Measurements from ENCODE around the gene CNIH4.
"Not testable (repeated sequence)": the region's sequence is repeated elsewhere in the genome, so short reads cannot be mapped to it uniquely, and the experiment has no call there.

The CNIH4 gene

GRCh38 chr1:224349716-224350115 lies 7.0 kb upstream of the CNIH4 start:
- not testable (repeated sequence) for DNase-seq

DNA sequence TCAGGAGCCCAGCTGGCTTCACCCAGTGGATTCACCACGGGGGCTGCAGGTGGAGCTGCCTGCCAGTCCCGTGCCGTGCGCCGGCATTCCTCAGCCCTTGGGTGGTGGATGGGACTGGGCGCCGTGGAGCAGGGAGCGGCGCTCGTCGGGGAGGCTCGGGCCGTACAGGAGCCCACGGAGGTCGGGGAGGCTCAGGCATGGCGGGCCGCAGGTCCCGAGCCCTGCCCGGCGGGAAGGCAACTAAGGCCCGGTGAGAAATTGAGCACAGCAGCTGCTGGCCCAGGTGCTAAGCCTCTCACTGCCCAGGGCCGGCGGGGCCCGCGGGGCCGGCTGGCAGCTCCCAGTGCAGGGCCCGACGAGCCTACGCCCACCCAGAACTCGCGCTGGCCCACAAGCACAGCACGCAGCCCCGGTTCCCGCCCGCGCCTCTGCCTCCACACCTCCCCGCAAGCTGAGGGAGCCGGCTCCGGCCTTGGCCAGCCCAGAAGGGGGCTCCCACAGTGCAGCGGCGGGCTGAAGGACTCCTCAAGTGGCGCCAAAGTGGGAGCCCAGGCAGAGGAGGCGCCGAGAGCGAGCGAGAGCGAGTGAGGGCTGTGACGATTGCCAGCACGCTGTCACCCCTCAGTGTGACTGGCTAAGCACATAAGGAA lies 4.1 kb upstream of the CNIH4 start:
- DNase-seq, result not testable (repeated sequence)

DNA sequence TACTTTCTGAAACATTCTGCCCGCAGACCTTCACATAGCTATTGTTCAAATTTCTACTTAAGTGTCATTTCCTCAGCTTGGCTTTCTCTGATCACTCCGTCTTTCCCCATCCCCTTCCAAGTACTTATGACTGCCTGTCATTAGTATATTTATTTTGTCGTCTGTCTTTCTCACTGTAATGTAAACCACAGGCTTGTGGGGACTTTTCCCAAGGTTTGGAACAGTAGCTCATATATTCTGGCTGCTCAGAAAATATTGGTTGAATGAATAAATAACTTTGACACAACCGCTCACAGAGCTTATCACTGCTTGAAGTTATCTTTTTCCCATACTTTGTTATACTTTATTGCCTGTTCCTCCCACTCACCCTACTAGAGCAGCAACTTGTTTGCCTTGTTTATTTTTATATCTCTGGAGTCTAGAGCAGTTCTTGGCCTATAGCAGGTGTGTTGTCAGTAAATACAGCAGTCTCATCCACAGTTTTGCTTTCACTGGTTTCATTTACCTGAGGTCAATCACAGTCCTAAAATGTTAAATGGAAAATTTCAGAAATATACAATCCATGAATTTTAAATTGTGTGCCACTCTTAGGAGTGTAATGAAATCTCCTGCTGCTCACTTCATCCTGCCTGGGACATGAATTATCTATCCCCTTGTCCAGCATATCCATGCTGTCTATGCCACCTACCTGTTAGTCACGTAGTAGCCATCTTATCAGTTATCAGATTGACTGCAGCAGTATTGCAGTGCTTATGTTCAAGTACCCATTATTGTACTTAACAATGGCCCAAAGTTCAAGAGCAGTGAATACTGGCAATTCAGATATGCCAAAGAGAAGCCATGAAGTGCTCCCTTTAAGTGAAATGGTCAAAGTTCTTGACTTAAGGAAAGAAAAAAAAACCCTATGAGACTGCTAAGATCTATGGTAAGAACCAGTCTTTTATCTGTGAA lies 2.4 kb upstream of the CNIH4 start:
- DNase-seq, result no peak

GRCh38 chr1:224357626-224358124 lies 996 bp downstream of the CNIH4 start:
- DNase-seq, result no peak

GRCh38 chr1:224358237-224358636 lies 1.6 kb downstream of the CNIH4 start:
- DNase-seq, result no peak

GRCh38 chr1:224359207-224359606 lies 2.5 kb downstream of the CNIH4 start:
- no peak for DNase-seq

DNA sequence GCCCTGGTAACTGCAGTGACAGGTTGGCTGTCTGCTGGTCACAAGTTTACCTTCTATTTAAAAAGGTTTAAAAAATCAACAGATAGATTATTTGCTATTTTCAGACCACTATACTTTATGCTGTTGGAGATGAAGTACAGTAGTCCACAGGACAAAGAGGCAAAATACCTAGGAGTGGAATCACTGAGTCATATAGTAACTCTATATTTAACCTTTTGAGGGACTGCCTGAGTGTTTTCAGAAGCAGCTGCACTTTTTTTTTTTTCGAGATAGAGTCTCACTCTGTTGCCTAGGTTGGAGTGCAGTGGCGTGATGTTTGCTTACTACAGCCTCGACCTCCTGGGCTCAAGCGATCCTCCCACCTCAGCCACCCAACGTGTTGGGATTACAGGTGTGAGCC lies 11.7 kb downstream of the CNIH4 start:
- DNase-seq, result peak; percentile 54

DNA sequence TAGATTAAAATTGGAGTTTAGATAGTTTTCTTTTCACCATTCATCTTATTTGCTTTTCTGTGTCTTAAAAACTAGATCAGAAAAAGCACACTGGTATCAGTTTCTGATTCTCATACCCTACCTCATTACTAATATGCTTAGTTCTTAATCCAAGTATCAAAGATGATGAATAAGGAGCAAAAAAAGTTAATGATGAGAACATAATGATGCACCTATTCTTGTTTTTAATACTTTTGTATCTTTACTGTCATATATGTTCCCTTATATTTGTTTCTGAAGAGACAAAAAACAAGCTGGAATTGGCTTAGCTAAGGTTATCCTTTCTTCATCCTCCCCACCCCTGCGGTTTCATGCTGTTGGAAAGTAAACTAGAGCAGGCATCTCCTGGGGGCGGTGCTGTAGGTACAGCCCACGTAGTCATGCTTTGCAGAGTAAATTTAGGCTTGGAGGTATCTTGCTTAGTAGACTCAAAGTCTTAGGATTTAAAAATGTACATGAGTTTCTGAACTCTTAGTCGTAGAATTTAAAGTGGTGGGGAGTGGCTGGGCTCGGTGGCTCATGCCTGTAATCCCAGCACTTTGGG lies 16.4 kb downstream of the CNIH4 start:
- no peak for DNase-seq

- DNase-seq, result peak; percentile 40
These were observed 18.4 kb downstream of the CNIH4 start for GRCh38 chr1:224375059-224375458.

- DNase-seq, result peak; percentile 83
These were observed 21.0 kb downstream of the CNIH4 start for GRCh38 chr1:224377676-224378006.

DNA sequence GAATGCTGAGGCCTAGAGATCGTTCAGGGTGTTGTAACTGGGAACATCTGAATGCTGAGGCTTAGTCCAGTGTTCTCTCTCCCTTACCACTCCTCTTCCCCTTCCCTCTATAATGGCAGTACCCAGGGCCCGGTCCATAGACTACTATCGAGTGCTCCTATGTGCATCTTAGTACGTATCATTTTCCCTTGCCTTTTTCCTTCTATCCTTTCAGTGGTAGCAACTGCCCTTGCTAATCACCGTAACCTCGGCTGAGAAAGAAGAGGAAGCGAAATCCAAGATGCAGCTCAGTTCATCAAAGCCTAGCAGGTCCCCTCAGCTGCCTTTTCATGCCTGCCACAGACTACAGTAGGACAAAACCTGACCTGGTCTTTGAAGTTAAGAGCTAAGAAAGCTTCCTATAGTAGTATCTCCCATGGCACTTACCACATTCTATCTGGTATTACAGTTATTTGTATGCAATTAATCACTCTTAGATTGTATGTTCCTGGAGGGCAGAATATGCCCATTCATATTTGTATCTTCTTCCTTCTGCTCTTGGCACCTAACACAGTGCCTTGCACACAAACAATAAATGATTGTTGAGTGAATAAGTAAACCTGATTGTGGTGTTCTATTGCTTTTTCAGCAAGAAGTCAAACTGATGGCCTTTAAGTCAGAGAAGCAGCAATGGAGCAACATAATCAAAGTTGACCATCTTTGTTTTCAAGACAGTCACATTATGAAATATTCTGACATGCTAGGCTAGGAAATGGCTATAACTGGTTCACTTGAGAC lies 22.4 kb downstream of the CNIH4 start:
- DNase-seq, result no peak

DNA sequence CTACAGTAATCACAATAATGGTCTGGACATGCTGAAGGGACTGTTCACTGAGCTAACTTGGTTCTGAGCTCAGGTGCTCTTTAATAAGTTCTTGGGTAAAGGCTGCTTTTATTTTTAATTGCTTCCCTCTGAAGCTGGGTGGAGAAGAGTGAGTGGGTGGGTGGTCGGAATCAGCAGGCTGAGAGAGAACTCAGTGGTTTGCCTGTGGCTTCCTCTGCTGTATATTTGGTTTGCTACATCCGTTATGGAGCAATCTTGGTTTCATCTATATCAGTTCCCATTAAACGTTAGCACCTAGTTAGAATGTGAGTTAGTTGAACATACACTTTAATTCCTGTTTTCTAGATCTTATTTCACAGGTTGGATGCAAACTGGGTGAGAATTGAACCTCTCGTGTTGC lies 23.3 kb downstream of the CNIH4 start:
- peak; percentile 83 for DNase-seq

- peak; percentile 38 for DNase-seq
These were observed 25.3 kb downstream of the CNIH4 start for GRCh38 chr1:224381880-224382548.

DNA sequence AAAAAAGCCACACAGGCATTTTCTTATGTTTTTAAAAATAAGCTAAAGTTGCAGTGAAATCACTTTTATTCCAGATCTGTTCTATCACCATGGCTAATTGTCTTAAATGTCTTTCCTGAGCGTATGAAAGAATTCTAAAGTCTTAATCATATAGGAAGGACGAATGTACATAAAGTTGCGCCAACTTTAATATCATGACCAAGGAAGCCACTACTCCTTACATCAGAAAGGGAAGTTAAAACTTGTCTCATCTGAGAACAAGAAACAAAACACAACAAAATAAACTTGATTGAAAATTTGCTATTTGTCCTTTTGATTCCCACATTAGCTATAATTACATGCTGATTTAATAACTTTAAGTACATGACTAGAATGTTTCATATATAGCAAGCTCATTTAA lies 26.5 kb downstream of the CNIH4 start:
- DNase-seq, result no peak

DNA sequence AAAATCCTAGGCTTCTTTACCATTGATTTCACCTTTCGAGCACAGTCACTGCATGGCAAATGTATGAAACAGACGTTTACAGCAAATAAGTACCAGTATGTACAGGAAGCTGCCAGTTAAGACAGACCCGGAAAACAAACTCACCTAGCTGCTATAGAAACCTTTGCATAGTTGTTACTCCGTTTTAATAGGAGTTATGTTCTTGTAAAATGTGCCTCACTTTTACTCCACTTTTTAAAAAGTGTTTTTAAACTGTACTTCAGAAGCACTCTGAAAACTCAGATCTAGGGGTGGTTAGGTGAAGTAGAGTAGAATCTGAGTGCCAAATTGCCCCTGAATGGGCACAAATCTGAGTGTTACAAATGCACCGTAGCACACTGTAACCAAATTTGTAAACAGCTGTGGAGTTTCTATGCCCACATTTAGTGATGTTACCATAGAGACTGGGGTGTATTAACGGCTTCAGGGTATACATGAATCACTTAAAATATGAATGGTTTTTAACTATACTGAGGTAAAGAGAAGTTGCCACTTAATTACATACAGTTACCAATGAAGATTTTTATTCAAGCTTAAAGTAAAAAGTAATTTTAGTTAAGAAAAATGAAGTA lies 30.7 kb downstream of the CNIH4 start:
- DNase-seq, result no peak

DNA sequence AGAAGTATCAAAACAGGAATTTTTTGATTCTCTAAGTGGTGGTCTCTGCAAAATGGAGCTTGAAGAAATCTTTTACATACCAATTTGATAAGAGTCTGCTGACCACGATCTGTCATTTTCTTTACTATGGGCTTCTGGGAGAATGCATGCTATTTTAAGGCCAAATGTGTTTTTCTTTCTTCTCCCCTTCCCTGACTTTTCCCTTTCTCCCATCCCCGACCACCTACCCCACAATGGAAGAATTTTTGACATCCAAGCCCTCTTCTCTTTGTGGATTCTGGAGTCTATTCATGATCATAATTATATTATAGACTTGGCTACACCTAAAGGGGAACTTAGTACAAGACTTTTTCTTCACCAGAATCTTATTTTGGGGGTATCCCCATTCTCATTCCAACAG lies 31.3 kb downstream of the CNIH4 start:
- DNase-seq, result no peak

DNA sequence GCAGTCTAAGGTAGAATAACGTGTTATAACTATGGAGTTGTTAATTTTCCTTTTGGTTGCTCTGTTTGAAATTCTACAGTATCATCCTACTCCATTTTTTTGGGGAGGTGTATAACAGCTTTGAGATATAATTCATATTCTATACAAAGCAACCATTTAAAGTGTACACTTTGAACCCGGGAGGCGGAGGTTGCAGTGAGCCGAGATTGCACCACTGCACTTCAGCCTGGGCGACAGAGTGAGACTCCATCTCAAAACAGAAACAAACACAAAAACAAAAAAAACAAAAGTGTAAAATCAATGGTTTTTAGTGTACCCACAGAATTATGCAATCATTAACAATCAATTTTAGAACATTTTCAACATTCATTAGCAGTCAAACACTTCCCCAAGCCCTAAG lies 33.8 kb downstream of the CNIH4 start:
- DNase-seq, result no peak

DNA sequence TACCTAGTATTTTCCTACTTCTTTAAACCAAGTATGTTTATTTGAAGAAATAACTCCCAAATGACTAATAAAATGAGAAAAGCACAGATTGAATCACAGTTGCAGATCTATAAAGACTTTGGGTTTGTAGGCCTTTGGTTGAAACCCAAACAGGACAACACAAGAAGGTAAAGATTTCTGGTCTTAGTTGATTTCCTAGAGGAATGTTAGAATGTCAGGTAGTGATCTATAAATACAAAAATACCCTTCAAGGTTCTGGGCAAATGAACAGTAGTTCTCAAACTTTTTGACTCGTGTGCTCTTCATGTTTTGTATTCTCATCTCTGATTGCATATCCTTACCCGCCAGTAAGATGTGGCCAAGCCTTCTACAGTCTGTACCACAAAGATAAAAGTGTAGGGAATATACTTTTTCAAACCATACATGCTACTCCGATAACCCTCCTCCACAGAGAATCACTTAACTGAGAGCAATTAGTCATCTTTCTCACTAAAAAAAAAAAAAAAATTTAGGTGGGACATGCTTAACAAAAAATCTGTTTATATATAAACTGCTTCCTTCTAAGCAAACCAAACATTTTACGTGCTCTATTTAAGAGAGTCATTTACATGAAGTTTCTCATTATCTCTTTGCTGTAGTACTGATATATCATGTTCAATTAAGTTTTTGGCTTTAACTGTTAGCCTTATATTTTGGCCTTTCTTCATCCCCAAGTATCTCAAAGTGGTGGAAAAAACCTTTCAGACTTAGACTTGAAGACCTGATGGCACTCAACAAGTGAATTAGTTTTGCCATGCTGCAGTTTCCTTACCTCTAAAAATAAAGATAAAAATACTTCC lies 36.0 kb downstream of the CNIH4 start:
- no peak for DNase-seq

GRCh38 chr1:224393294-224393693 lies 36.6 kb downstream of the CNIH4 start:
- no peak for DNase-seq

- DNase-seq, result no peak
These were observed 43.2 kb downstream of the CNIH4 start for GRCh38 chr1:224399887-224400286.

DNA sequence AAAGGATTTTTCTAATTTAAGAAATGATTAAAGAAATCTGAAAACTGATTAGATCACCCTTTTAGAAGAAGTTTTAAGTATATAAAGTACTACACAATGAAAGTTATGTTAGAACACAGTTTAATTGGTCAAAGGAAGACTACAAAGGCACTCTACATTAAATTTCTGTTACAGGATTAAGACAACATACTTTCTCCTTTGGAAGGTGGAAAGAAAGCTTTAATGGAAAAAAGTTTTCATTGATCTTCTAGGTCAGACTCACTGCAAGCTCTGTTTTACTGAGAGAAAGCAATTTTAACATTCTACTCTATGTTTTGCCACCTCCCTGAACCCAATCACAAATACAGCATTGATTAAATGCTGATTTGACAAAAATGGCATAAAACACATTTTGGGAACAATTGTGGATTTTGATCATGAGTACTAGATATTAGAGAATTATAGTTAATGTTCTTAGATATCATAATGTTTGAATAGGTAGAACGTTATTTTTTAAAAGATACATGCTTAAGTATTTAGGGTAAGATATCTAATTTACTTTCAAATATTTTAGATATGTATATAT lies 45.9 kb downstream of the CNIH4 start:
- DNase-seq, result no peak
